Activated effector memory CD4-positive, alpha-beta T cell treated with anti-CD3 and anti-CD28 coated beads, Interleukin-2, amount 50 U/mL, for 16 hours (primary cell): ENCODE data around the gene KBTBD4.
"Not testable (repeated sequence)": the region's sequence is repeated elsewhere in the genome, so short reads cannot be mapped to it uniquely, and the experiment has no call there.

Experiments
- DNase-seq: peaks from one replicate; pipeline ENCODE4 v3.0.0-alpha.2; 2020

The KBTBD4 gene

GRCh38 chr11:47589977-47590861 lies 11.4 kb upstream of the KBTBD4 start:
- no peak for DNase-seq

DNA sequence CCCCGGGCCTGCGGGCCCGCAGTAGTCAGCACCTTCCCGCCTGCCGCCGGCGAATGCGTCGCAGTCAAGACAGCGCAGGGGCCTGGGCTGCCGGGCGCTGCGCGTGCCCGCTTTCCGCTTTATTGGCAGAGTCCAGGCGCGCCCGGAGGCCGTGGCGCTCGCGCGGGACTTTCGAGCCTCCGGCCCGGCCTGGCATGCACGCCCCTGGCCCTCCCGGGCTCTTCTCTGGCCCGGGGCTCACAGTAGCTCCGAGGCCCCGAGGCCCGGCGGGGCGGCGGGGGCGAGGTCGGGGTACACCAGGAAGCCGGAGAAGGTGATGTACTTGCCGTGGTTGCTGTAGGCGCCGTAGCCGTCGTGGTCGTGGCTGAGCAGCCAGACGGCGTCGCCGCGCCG lies 10.8 kb upstream of the KBTBD4 start:
- DNase-seq = no peak

GRCh38 chr11:47589118-47589517 lies 10.3 kb upstream of the KBTBD4 start:
- no peak for DNase-seq

DNA sequence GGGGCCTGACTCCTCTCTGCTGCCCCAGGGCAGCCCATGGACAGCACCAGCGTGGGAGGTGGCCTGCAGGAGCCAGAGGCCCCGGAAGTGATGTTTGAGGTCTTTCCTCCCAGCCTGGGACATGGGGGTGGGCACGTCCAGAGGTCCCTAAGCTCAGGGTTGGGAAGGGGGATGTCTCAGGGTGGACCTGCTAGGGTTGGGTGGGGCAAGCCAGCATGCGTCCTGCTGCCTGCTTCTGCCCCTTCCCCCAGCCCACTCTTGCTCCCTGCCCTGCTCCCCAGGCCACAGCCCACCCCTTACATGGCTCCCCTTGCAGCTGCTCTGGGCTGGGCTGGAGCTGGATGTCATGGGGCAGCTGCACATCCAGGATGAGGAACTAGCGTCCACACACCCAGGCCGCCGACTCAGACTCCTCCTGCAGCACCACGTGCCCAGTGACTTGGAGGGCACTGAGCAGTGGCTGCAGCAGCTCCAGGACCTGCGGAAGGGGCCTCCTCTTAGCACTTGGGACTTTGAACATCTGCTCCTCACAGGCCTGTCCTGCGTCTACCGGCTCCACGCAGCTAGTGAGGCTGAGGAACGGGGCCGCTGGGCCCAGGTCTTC lies 9.1 kb upstream of the KBTBD4 start:
- no peak for DNase-seq

DNA sequence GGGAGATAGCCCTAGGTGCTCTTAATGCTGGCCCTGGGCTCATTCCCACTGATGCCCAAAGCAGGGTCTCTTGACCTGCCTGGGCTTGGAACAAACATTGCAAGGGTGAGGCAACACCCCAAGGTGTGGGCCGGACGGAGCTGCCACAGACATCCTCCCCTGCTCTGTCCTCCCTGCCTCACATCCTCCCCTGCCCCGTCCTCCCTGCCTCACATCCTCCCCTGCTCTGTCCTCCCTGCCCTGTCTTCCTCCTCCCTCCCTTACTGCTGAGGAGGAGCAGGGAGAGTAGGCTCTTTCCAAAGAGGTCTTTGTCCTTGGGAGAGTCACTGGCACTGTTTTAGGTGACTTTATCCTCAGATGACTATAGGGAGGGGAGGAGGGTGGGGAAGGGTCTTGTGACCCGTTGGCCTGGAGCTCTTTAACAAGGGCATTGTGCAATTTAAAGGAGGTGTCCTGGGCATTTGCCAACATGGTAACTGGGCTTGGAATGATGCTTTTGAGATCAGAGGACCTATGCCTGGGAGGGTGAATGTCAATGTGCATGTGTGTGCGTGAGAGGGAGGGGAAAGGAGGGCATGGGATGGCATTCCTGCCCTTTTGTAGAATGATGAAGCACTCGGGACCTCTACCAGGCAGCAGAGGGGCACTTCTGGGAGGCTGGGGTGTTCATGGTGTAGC lies 8.4 kb upstream of the KBTBD4 start:
- DNase-seq = no peak

GRCh38 chr11:47586098-47586855 lies 7.5 kb upstream of the KBTBD4 start, which contains the start of gene FAM180B:
FAM180B (plus strand) TSS chr11:47586678; CDS start chr11:47586769, 91 bp downstream.
- DNase-seq = no peak

DNA sequence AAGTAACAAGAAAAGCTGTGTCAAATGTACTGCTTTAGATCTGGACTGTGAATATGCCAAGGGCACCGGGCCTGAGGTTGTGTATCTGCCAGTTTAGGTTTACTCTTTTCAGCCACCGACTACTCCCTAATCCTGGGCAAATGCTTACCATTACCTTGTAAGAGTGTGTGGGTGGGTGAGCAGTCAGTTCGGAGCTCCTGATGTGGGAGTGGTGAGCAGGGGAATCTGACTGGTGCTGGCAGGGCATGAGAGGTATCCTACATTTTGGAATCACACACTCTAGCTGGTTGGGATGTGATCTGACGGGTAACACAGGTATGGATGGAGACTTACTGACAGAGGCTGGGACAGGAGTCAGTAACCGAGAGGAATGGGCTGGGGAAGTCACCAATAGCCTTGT lies 5.1 kb upstream of the KBTBD4 start:
- no peak for DNase-seq

GRCh38 chr11:47577460-47578041 lies 1.2 kb downstream of the KBTBD4 start:
- DNase-seq = no peak

DNA sequence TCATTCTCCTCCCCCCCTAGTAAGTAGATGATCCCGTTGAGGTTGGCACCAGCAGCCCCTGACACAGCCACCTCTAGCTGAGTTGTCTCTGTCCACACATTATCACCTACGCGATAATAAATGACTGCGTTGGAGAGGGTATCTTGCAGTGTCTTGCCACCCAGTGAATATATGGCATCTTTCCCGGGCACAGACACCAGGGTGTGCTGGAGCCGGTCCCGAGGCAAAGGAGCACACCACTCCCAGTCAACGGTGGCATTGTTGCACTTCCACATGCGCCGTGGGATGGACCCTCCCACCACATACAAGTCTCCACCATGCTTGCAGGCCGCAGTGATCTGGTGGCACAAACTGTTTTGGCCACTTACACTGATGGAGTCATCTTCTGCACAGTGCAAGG lies 5.4 kb downstream of the KBTBD4 start:
- no peak for DNase-seq

GRCh38 chr11:47572715-47573255 lies 6.0 kb downstream of the KBTBD4 start:
- no peak for DNase-seq

- DNase-seq = no peak
Observed at GRCh38 chr11:47571895-47572294, 6.9 kb downstream of the KBTBD4 start.

DNA sequence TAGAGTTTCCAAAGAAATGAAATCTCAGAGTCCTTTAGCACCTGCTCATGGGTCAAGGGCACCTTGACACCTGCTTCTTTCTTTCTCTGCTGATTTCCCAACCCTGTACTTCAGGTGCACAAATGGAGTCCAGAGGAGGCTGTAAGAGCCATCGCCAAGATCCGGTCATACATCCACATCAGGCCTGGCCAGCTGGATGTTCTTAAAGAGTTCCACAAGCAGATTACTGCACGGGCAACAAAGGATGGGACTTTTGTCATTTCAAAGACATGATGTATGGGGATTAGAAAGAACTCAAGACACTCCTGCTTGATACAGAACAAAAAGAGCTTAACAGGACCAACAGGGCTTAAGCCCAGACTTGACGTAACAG lies 7.4 kb downstream of the KBTBD4 start:
- DNase-seq = no peak

GRCh38 chr11:47570651-47571356 lies 8.0 kb downstream of the KBTBD4 start:
- DNase-seq = no peak

- no peak for DNase-seq
Observed at GRCh38 chr11:47569646-47570045, 9.1 kb downstream of the KBTBD4 start.

DNA sequence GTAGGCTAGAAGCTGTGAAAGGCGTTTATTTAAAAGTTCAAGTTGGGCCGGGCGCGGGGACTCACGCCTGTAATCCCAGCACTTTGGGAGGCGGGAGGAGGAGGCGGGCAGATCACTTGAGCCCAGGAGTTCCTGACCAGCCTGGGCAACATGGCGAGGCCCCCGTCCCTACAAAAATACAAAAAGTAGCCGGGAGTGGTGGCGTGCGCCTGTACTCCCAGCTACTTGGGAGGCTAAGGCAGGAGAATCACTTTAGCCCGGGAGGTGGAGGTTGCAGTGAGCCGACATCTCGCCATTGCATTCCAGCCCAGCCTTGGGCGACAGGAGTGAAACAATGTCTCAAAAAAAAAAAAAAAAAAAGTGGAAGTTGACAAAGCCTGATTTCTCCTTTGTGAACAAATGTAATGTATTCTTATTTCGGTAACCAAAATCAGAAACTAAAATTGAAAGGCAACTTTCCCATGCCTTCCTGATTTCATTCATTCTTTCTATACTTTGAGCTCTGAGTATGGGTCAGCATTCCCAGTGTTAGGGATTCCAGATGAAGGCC lies 12.5 kb downstream of the KBTBD4 start:
- no peak for DNase-seq

DNA sequence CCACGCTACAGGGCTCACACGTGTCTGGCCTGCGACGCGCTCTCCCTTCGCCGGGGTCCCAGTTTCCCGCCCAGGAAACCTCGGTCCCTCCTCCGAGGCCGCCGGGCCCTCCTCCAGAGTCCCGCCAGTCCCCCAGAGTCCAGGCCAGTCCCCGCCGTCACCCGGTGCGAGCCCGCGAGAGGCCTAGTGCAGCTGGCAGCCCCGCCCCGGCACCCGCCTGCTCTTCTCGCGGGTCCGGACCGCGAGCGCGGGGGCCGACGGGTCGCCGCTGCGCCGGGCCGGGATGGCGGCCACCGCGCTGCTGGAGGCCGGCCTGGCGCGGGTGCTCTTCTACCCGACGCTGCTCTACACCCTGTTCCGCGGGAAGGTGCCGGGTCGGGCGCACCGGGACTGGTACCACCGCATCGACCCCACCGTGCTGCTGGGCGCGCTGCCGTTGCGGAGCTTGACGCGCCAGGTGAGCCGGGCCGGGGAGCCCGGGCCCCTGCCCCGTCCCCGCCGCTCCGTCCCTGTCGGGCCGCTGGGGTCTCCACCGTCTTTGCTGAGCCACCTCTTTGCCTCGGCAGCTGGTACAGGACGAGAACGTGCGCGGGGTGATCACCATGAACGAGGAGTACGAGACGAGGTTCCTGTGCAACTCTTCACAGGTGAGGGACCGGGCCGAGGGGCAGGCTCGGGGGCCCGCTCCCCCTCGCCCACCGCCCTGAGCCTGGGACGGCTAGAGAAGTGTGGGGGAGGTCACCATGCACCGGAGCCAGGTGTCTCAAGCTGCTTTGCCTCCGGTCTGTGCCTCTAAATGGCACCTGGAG lies 13.2 kb downstream of the KBTBD4 start, which contains the start of gene PTPMT1:
Gene PTPMT1, plus strand, starts transcription at position 260 of the 809 bp plus-strand sequence. Its CDS starts 24 bp downstream, at position 284.
- peak; percentile 87 for DNase-seq

DNA sequence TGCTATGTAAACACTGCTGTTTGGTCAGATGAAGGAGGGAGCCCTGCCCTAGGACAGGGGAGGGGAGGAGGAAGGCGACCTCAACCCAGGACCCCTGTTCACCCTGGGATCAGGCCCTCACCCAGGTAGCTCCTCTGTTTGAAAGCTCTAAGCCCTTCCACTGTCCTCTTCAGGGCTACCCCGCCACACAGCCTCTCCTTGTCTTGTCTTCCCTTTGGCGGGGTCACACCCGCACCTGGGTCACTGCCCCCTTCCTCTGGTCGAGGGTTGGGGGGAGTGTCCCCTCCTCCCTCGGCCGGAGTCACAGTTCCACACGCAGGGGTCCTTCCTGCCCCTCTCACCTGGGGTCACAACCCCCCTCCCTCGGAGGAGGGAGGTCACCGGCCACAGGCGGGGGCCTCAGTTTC lies 13.8 kb downstream of the KBTBD4 start:
- no peak for DNase-seq

DNA sequence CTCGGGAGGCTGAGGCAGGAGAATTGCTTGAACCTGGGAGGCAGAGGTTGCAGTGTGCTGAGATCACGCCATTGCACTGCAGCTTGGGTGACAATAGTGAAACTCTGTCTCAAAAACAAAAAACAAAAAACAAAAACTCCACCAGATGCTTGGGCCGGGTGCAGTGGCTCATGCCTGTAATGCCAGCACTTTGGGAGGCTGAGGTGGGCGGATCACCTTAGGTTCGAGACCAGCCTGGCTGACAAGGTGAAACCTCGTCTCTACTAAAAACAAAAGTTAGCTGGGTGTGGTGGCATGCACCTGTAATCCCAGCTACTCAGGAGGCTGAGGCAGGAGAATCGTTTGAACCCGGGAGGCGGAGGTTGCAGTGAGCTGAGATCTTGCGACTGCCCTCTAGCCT lies 14.4 kb downstream of the KBTBD4 start:
- peak; percentile 30 for DNase-seq

DNA sequence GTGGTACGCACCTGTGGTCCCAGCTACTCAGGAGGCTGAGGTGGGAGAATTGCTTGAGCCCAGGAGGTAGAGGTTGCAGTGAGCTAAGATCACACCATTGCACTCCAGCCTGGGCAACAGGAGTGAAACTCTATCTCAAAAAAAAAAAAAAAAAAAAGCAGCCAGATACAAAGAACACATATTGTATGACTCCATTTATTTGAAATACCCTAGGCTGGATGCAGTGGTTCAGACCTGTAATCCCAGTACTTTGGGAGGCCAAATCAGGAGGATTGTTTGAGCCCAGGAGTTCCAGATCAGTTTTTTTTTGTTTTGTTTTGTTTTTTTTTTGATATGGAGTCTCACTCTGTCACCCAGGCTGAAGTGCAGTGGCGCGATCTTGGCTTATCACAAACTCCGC lies 16.4 kb downstream of the KBTBD4 start:
- DNase-seq = not testable (repeated sequence)

DNA sequence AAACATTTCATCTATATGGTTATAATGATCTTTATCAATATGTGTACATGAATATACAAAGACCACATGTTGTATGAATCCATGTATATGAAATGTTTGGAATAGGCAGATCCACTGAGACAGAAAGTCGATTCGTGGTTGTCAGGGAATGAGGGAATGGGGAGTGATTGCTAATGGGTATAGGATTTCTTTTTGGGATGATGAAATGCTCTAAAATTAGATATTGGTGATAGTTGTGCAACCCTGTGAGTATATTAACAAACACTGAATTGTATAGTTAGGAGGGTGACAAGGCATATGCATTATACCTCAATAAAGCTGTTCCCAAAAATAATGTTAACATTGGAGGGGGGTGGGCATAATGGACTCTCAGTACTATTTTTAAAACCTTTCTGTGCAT lies 18.3 kb downstream of the KBTBD4 start:
- DNase-seq = no peak
